Hepatocyte (in vitro differentiated cells): ENCODE results near the gene GNA14.

ENCODE experiments used
- CTCF ChIP-seq: fragments of 200-600 bp; sonication (generic); IDR thresholded peaks from 2 replicates; pipeline ENCODE4 v1.5.1; 2016; ENCODE audit warnings: antibody characterized with exemption, mild to moderate bottlenecking; ENCODE audit not compliant: poor library complexity
- EZH2 ChIP-seq: fragments of 200-600 bp; sonication (generic); IDR thresholded peaks from 2 replicates; pipeline ENCODE4 v1.6.1; 2016; ENCODE audit warnings: antibody characterized with exemption, mild to moderate bottlenecking, borderline replicate concordance

GRCh38 chr9:77587042-77587441 lies 61.1 kb downstream of the GNA14 start:
- TF ChIP-seq CTCF (no peak), EZH2 (no peak)
